ENCODE results near the gene FGFRL1.

- no peak for TF ChIP-seq ZNF274 (IDR thresholded peaks at IDR 0.05; ENCODE audit: low read depth, low read length)
- no peak for TF ChIP-seq SUZ12 (IDR thresholded peaks at IDR 0.05; ENCODE audit: extremely low read depth, insufficient read depth, insufficient read length)
Observed at GRCh38 chr4:1004071-1004418, 7.4 kb upstream of the FGFRL1 start.
